NCI-H2196 (cell line): ENCODE data around the gene ZNF37A.
"Not testable (repeated sequence)": the region's sequence is repeated elsewhere in the genome, so short reads cannot be mapped to it uniquely, and the experiment has no call there.

Experiments
- DNase-seq: peaks from one replicate; lab custom pipeline; 2025; ENCODE audit not compliant: unreplicated experiment; lab: John Stamatoyannopoulos, UW

Gene ZNF37A

GRCh38 chr10:38094158-38094926, at the start of gene ZNF37A:
ZNF37A (plus strand) TSS chr10:38094337; CDS start chr10:38096618, 2,281 bp downstream.
- peak; percentile 82 for DNase-seq

GRCh38 chr10:38045129-38045528, 49.0 kb upstream of the ZNF37A start:
- DNase-seq: no peak

- DNase-seq: no peak
Observed at GRCh38 chr10:38047666-38048065, 46.5 kb upstream of the ZNF37A start.

GRCh38 chr10:38050212-38050611, 43.9 kb upstream of the ZNF37A start:
- no peak for DNase-seq

- no peak for DNase-seq
Observed at GRCh38 chr10:38054361-38054797, 39.8 kb upstream of the ZNF37A start.

GRCh38 chr10:38055274-38055894, 38.8 kb upstream of the ZNF37A start:
- not testable (repeated sequence) for DNase-seq

- not testable (repeated sequence) for DNase-seq
Observed at GRCh38 chr10:38069663-38070062, 24.5 kb upstream of the ZNF37A start.

- no peak for DNase-seq
Observed at GRCh38 chr10:38070501-38070900, 23.6 kb upstream of the ZNF37A start.

- no peak for DNase-seq
Observed at GRCh38 chr10:38072552-38072951, 21.6 kb upstream of the ZNF37A start.

GRCh38 chr10:38076687-38077086, 17.4 kb upstream of the ZNF37A start:
- DNase-seq: no peak

GRCh38 chr10:38093318-38093717, 819 bp upstream of the ZNF37A start:
- not testable (repeated sequence) for DNase-seq

GRCh38 chr10:38093816-38094157, 350 bp upstream of the ZNF37A start:
- no peak for DNase-seq

- DNase-seq: no peak
Observed at GRCh38 chr10:38094927-38095574, 914 bp downstream of the ZNF37A start.

GRCh38 chr10:38102880-38103279, 8.7 kb downstream of the ZNF37A start:
- DNase-seq: no peak

- DNase-seq: no peak
Observed at GRCh38 chr10:38103756-38104155, 9.6 kb downstream of the ZNF37A start.

GRCh38 chr10:38112159-38112558, 18.0 kb downstream of the ZNF37A start:
- no peak for DNase-seq

GRCh38 chr10:38118072-38118807, 24.1 kb downstream of the ZNF37A start:
- DNase-seq: no peak

GRCh38 chr10:38119038-38119437, 24.9 kb downstream of the ZNF37A start:
- no peak for DNase-seq

- DNase-seq: no peak
Observed at GRCh38 chr10:38127812-38128211, 33.7 kb downstream of the ZNF37A start.

- no peak for DNase-seq
Observed at GRCh38 chr10:38143587-38143986, 49.5 kb downstream of the ZNF37A start.

- DNase-seq: no peak
Observed at GRCh38 chr10:38146579-38147333, 52.6 kb downstream of the ZNF37A start.
